ENCODE results near the gene KCNC2.
"Not testable (repeated sequence)": the region's sequence is repeated elsewhere in the genome, so short reads cannot be mapped to it uniquely, and the experiment has no call there.

KCNC2 gene

DNA sequence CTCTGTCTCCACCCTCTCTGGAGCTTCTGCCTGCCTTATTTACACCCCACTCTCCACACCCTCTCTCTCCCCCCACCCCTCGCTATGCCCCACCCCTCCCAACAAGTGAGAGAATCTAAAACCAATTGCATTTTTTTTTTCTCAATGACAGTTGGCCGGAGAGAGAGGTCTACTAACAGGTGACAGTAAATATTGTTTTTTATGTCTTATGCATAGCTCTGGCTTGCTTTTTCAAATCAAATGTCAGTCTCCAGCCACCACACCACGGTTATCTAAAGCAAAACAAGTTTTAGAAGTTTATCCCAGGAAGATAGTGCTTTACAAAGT, at the start of gene KCNC2:
Gene KCNC2 (minus strand): TSS at position 28 of the 327 bp plus-strand sequence.
- DNase-seq (ENCODE audit: low read depth in 4 of 4, low spot score in 1 of 4): no peak

DNA sequence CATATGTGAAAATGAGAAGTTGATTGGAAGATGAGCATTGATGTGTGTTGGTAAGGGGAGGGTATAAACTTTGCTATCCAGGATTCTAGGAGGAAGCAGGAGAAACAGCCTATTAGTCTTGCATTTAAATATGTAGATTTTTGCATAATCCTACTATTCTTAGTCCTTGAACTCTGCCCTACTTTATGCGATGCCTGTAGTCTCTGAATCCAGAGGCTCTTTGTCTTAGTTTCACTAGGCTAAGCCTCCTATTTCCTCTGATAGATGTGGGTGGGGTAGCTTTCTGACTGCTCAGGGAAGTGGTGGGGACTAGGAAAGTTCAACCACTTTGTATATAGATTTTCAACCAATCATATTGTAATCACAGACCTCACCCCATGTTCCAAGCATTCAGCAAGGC, 49.5 kb upstream of the KCNC2 start:
- DNase-seq (ENCODE audit: low read depth in 4 of 4, low spot score in 1 of 4): no peak

DNA sequence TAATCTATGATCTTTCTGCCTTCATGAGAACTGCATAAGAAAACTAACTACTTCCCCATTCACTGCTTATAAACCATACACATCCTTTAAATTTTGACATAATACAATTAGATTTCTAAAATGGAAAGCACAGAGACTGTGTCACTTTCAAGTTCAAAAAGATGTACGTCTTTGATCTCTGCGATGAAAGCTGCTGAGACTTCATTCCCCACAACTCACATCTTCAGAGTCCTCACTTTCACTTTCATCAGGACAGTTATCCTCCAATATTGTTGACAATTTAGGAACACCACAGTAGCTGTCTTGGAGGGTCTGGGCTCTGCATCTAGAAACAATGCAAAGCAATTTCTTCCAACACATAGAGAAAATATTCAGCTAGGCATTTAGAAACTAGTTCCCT, 47.9 kb upstream of the KCNC2 start:
- no peak for DNase-seq (ENCODE audit: low read depth in 4 of 4, low spot score in 1 of 4)

DNA sequence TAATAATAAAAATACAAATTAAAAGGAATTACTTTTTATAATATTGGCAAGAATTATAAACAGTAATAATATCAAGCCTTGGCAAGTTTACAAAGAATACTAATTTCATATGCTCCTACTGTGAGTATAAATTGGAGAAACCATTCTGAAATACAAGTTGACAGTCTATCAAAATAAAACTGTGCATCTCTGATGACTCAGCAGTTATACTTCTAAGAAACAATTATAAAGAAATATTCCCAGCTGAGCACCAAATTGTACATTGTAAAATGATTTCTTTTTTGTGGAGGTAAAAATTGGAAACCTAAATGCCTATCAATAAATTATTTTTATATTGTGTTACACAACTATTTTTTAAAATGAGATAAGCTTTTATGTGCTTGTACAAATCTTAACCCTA, 35.5 kb upstream of the KCNC2 start:
- DNase-seq (ENCODE audit: low read depth in 4 of 4, low spot score in 1 of 4): no peak

DNA sequence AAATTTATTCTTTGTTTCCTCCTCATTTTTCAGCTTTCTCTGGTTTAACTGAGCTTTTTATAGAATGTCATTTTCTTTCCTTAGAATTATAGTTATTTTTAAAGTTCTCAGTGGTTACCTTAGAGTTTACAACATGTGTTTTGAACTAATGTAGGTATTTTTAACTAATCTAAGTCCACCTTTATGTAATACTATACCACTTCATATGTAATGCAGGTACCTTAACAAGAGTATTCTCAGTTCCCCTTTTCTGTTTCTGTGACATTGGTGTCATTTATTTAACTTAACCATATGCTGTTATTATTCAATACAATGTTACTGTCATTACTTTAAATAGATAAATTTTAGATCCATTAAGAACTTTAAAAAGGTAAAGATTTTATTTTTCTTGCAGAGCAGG, 30.3 kb upstream of the KCNC2 start:
- no peak for DNase-seq (ENCODE audit: low read depth in 4 of 4, low spot score in 1 of 4)

DNA sequence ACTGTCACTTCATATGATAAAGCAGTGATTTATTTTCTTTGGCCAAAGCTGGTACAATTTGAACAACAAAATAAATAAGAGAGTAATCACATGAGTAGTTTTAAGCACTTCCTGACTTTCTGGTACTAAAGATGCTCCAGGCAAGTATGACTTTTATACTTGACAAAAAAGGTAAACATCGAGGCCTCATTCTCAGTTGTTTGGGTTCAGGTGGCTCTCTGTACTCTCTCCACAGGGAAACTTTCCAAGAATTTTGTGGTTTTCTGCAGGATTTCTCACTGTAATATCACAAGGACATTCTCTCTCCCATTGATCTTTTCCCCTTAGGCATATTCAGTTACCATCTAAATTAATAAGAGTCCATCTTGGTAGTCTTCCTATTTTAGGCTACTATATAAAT, 26.6 kb upstream of the KCNC2 start:
- no peak for DNase-seq (ENCODE audit: low read depth in 4 of 4, low spot score in 1 of 4)

DNA sequence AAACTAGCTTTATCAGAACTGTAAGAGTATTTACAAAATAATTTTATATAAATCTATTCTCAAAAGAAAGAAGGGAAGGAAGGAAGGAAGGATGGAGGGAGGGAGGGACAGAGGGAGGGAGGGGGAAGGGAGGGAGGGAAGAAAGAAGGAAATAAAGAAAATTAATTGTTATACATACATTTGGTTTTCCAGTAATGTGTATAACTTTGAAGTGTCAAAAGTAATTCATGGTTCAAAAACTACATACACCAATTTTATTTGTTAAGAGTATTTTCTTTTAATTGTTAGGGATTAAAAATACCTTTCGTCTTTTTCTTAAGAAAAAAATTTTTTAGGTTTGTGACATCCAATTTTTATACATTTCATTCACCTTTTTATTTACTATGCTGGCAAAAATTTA, 17.5 kb upstream of the KCNC2 start:
- DNase-seq (ENCODE audit: low read depth in 4 of 4, low spot score in 1 of 4): no peak

DNA sequence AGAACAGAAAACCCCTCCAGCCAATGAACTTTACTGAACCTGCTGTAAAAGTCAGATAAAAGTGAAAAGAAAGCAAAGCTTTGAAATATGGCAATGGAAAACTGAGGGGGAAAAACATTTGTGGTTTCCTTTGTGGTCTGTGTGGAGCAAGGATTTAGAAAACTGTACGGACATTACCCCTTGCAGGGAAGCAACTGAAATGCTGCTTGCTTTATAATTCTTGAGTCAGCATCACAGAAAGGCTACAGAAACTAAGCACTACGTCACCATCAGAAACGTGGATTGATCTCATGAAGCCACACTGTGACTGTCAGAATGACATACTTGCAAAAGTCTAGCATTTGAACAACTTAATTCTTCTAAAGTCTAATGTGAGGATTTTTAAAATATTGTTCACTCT, 2.4 kb upstream of the KCNC2 start:
- no peak for DNase-seq (ENCODE audit: low read depth in 4 of 4, low spot score in 1 of 4)

DNA sequence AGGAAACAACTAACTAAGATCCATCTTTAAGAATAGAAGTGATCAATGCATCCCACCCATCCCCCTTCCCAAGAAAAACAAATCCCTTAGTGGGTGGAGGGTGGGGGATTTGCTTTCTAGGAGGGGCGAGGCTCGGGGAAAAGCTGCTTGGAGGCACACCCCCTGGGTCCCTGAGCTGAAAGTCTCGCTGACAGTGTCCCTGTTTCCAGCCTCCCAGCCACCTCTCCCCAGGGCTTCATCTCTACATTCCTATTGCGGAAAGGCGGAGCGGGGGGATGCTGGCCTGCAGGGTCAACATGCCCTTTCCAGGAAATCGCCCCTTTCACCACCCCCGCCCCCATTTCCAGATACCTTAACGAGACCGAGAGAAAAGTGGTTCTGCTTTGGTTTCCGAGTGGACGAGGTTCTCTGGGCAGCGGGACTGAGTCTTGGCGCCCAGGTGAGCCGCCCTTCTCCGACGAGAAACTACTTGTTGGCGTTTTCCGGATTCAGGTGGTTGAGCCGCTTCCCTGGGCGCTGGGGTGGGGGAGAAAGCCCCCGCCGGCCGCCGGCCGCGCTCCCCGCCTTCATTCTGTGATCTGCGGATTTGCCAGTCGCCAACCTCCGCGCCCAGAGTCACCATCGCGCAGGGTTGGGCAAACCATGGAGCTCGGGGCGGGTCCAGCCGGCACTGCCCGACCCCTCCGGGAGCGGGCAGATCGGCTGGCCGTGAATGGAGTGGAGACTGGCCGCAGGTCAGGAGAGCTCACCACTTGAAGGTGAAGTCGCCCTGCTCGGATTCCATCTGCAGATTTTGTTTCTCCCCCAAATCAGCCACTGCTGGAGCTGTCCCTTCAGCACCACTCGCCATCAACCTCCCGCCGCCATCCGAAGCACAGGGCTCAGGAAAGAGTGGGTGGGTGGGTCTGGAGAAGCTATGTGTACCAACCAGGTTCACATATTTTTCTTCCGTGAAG, 505 bp downstream of the KCNC2 start:
- no peak for DNase-seq (ENCODE audit: low read depth in 4 of 4, low spot score in 1 of 4)

DNA sequence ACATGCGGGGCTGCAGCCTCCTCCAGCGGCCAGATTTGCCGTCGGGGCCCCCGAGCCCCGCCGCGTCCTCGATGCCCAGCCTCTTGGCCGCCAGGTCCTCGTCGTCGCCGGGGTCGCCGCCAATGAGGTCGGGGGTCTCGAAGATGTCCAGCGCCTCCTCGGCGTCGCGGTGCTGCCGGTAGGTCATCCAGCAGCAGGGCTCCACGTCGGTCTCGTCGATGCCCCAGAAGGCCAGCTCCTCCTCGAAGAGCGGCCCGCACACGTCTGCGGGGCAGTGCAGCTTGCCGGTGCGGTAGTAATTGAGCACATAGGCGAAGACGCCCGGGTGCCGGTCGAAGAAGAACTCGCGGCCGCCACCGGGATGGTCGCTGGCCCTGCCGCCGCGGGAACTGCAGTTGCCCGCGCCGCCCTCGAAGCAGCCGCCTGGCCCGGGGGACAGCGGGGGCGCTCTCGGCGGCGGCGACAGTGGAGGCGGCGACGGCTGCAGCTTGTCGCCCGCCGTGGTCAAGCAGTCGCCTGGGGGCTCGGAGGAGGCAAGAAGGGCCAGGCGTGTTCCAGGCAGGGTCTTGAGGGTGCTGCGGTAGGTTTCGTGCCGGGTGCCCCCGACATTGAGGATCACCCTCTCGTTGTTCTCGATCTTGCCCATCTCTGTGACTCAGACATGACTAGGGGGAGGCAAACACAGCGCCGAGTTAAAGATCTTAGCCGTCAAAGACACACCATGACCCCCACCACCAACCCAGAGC, 2.1 kb downstream of the KCNC2 start:
- DNase-seq (ENCODE audit: low read depth in 4 of 4, low spot score in 1 of 4): no peak

DNA sequence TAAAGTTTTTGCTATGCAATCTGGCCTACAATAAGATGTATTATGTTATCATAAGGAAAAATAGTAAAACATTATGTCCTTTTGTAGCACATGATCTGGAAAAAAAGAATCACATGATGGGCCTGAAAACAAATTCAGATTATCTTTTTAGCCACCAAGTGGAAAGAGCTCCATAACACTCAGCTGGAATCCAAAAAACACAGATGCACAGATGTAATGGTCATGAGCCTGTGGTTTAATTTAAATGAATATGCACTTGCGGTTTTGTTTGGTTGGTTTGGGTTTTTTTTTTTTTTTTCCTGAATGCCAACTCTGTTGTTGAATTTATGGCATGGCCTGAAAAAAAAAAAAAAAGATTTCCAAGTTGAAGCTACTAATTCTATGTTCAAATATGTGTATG, 4.1 kb downstream of the KCNC2 start:
- DNase-seq (ENCODE audit: low read depth in 4 of 4, low spot score in 1 of 4): no peak

DNA sequence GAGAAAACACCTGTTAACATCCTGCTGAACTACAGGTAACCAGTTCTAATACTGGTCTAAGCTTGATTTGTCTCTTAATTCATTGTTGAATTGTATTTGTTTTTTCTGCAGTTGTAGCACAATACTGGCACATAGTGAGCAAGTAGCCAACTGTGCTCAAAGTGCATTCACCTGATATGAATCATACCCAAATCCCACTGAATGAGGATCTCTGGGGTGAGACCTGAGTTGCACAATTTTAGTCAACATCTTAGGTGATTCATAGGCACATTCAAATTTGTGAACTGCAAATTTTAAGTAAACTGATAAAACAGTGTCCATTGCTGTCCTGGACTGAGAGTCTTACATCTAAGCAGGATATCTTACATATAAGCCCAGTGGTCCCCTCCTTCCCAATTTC, 12.8 kb downstream of the KCNC2 start:
- no peak for DNase-seq (ENCODE audit: low read depth in 4 of 4, low spot score in 1 of 4)

DNA sequence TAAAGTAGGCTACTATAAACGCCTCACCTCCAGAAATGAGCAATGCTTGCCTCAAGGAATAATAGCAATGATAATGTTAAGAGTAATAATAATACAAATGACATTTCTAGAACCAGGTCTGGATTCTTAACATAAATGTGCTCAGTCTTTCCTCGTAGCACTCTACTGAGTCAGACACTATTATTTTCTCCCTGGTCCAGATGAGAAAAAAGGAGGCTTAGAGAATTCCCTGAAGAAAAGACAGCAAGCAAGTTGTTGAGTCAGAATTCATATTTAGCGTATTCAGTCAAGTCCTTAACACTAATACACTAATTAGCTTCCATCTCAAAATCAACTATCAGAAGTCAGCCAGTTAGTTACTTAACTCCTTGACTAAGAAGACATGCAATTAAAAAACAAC, 13.2 kb downstream of the KCNC2 start:
- no peak for DNase-seq (ENCODE audit: low read depth in 4 of 4, low spot score in 1 of 4)

DNA sequence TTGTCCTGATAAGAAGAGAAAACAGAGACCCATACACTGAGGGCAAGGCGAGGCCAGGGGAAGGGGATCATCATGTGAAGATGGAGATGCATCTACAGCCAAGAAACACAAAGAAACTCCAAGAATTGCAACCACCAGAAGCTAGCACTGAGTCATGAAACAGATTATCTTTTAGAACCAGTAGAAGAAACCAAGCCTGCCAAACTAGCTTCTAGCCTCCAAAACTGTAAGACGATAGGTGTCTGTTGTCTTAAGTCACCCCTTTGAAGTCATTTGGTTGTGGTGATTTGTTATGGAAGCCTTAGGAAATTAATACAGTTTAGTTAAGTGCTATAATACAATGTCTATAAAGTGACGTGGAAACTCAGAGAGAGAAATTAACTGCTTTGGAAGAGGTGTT, 15.4 kb downstream of the KCNC2 start:
- DNase-seq (ENCODE audit: low read depth in 4 of 4, low spot score in 1 of 4): no peak

DNA sequence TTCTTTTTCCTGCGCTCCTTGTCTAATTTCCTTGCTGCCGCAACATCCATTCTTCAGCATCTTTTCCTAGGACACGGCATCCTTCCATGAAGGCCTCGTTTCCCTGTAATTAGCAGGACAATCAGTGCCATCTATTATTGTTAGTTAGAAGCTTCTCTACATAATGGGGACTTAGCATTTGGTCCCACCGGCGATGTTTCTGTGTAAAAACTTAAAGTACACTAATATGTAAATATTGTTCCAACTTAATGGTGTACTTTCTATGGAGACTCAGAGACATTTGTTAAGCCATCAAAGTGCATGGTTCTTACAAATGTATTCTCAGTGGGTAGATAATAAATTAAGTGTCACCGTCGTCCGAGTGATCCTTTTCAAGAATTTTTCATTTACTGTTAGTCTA, 17.4 kb downstream of the KCNC2 start:
- DNase-seq (ENCODE audit: low read depth in 4 of 4, low spot score in 1 of 4): no peak

DNA sequence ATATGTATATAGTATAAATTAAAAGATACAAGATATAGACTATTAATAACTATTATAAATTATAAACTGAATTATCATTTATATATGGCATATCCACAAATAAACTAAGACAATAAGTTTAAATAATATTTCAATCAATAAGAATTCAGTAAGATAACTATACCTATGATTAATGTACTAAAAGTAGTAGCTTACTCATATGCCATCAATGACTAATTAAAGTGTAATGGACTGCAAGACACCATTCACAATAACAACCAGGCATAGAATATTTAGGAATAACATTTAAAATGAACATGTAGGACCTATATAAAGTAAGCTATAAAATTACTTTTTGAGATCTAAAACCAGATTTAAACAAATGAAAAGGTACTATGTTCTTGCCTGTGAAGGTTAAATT, 18.8 kb downstream of the KCNC2 start:
- DNase-seq (ENCODE audit: low read depth in 4 of 4, low spot score in 1 of 4): no peak

DNA sequence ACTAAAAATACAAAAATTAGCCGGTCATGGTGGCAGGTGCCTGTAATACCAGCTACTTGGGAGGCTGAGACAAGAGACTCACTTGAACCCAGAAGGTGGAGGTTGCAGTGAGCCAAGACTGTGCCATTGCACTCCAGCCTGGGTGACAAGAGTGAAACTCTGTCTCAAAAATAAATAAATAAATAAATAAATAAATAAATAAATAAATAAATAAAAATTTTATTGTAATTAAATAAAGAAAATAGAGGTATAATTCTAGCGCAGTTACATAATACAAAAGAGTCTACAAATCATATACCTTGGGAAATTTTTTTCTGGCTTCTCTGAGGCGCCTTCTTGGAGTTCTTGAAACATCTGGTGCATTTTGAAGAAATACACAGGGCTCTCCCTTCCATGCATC, 23.8 kb downstream of the KCNC2 start:
- not testable (repeated sequence) for DNase-seq (ENCODE audit: low read depth in 4 of 4, low spot score in 1 of 4)

DNA sequence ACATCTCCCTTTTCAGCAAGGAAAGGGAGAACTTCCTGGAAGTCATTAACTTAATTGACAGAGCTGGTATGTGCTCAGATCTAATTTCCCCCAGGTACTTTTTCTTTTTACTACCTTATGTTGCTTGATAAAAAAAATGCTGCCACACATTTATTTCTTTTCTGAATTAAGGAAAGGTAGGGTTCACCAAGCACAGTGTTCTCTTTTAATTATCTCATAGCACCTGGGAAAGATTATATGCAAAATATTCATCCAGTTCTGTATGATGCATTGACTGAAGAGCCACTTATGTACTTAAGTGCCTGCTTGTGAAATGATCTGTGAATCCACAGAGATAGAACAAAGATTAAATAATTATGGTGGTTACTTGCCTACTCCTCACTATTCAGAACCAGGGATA, 25.1 kb downstream of the KCNC2 start:
- no peak for DNase-seq (ENCODE audit: low read depth in 4 of 4, low spot score in 1 of 4)

DNA sequence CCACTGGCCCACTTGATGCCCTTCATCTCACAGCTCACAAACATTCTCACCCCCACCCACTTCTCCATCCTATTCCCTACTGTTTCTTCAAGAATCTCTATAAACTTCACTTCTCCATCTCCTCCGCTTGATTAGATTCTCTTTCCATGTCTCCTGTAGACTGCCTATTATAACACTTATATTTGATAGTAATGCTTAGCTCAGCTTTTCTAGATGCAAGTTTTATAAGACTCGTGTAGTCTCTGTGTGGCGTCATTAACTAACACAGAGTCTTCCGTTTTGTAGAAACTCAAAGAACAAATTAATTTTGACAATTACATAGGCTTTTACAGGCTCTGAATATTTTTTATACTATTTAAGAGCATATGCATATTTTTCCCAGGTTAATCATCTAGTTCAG, 25.7 kb downstream of the KCNC2 start:
- no peak for DNase-seq (ENCODE audit: low read depth in 4 of 4, low spot score in 1 of 4)

DNA sequence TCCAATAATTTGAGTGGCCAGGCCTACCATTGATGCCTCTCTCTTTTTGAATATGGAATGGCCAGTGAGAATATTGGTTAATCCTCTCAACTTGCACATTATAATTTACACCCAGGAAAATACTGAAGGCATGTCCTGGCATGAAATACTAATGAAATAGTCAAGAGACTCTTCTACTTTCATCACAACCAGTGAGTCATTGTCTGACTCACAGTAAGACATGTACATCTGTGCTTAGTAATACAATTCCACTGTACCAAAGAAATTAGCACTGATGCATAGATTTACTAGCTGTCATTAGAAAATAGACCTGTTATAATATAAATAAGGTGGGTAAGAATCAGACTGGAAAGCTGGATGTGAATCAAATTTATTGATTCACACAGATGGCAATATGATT, 31.6 kb downstream of the KCNC2 start:
- DNase-seq (ENCODE audit: low read depth in 4 of 4, low spot score in 1 of 4): no peak

DNA sequence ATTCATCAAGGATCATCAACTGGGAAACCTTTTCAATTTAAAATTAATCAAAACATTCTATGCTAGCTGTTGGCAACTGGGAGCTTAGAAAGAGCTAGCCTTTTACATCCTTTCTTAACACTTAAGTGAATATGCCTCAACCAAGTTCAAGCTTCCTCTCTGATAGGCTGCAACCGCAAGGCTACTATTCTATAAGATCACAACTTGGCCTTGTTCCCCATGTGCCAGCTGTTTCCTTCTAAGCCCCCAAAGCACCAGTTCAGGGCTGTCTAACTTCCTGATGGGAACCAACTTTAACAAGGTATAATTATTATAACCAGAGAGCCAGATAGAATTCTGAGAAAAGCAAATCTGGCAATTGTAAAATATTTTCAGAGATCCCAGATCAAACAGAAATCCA, 37.0 kb downstream of the KCNC2 start:
- DNase-seq (ENCODE audit: low read depth in 4 of 4, low spot score in 1 of 4): no peak

DNA sequence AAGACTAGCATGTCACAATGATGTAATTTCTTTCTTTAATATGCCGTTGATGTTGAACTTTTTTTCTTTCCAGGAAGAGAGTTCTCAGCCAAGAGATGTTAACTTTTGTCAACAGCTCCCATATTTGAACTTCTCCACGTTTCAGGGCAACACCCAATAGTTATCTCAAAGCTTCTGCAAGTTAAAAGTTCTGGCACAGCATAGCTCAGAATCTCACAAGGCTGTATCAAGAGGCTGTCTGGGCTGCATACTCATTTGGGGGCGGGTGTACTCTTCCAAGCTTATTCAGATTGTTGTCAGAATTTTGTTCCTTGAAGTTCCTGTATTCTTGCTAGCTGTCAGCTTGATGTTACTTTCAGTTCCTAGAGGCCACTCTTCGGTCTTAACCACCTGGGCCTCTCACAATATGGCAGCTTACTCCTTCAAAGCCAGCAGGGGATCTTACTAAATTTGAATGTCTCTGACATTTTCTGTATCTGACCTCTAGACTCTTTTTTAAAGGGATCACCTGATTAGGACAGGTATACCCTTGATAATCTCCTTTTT, 38.9 kb downstream of the KCNC2 start:
- DNase-seq (ENCODE audit: low read depth in 4 of 4, low spot score in 1 of 4): no peak
